RWPE1 (cell line): ENCODE measurements around the gene ZNF837.

Experiments used
- CTCF ChIA-PET: fragments of 350-600 bp; sonication (Branson Sonifier 250); formaldehyde crosslinking; extraction: SDS; loops from one replicate; lab custom pipeline; 2021; lab: Yijun Ruan, JAX
- POLR2A ChIA-PET: fragments of 400-600 bp; formaldehyde crosslinking; extraction: SDS; loops from one replicate; lab custom pipeline; 2020; ENCODE audit warnings: antibody characterized with exemption; ENCODE audit not compliant: low non-redundant PET; lab: Yijun Ruan, JAX
- DNase-seq: peaks from one replicate; pipeline ENCODE4 v3.0.0; 2012; ENCODE audit warnings: low spot score
- H3K27ac ChIP-seq: fragments of 450-650 bp; 2 replicates; pipeline ENCODE4 v1.5.1; 2017
- CTCF ChIP-seq: fragments of 450-650 bp; conservative IDR thresholded peaks from 2 replicates; pipeline ENCODE4 v1.5.1; 2017; ENCODE audit warnings: low read depth, mild to moderate bottlenecking

Gene ZNF837

GRCh38 chr19:58400916-58401839, 20.3 kb upstream of the ZNF837 start:
- CTCF ChIA-PET = no interaction called here
- peak overlapping the region; percentile 79 for H3K27ac ChIP-seq

GRCh38 chr19:58400316-58400915, 19.6 kb upstream of the ZNF837 start:
- peak overlapping the region; percentile 79 for H3K27ac ChIP-seq
- TF ChIP-seq CTCF = no peak
- no peak for DNase-seq
- ChIA-PET CTCF (no interaction called here), POLR2A (no interaction called here)

More at GRCh38 chr19:58400916-58401839, 20.3 kb upstream of the ZNF837 start:
- TF ChIP-seq CTCF = no peak
- peak; percentile 98 for DNase-seq
- POLR2A ChIA-PET = no interaction called here

- H3K27ac ChIP-seq = peak overlapping the region; percentile 79
- CTCF ChIA-PET = no interaction called here
These were observed 19.1 kb upstream of the ZNF837 start for GRCh38 chr19:58399903-58400302.

GRCh38 chr19:58398545-58398944, 17.7 kb upstream of the ZNF837 start:
- ChIA-PET CTCF (no interaction called here), POLR2A (no interaction called here)
- no peak for DNase-seq
- no peak for TF ChIP-seq CTCF
- H3K27ac ChIP-seq = peak overlapping the region; percentile 7; the same call in 1 of the 2 replicates

More at GRCh38 chr19:58399903-58400302, 19.1 kb upstream of the ZNF837 start:
- no peak for DNase-seq
- POLR2A ChIA-PET = no interaction called here
- TF ChIP-seq CTCF = no peak

- POLR2A ChIA-PET = no interaction called here
- H3K27ac ChIP-seq = peak overlapping the region; percentile 7; the same call in 1 of the 2 replicates
- CTCF ChIA-PET = no interaction called here
- DNase-seq = no peak
- no peak for TF ChIP-seq CTCF
These were observed 17.3 kb upstream of the ZNF837 start for GRCh38 chr19:58398087-58398486.

GRCh38 chr19:58397533-58398037, 16.8 kb upstream of the ZNF837 start:
- H3K27ac ChIP-seq = peak overlapping the region; percentile 7; the same call in 1 of the 2 replicates
- DNase-seq = no peak
- ChIA-PET CTCF (no interaction called here), POLR2A (no interaction called here)
- TF ChIP-seq CTCF = no peak
